Hepatic stellate cell (primary cell): ENCODE measurements around the gene SERTAD4.
A peak's percentile ranks its signal among the peaks of the same experiment; 100 is the strongest.
"Not testable (repeated sequence)": the region's sequence is repeated elsewhere in the genome, so short reads cannot be mapped to it uniquely, and the experiment has no call there.

Experiments used
- DNase-seq: peaks from one replicate; pipeline ENCODE4 v3.0.0; 2011; ENCODE audit warnings: low spot score

The SERTAD4 gene

GRCh38 chr1:210232511-210233215, at the start of gene SERTAD4:
SERTAD4 (plus strand) TSS chr1:210232796; CDS start chr1:210237961, 5,165 bp downstream.
- DNase-seq: peak; percentile 59

- DNase-seq: no peak
These were observed 47.5 kb upstream of the SERTAD4 start for GRCh38 chr1:210185063-210185462.

GRCh38 chr1:210187849-210188606, 44.6 kb upstream of the SERTAD4 start:
- DNase-seq: not testable (repeated sequence)

DNA sequence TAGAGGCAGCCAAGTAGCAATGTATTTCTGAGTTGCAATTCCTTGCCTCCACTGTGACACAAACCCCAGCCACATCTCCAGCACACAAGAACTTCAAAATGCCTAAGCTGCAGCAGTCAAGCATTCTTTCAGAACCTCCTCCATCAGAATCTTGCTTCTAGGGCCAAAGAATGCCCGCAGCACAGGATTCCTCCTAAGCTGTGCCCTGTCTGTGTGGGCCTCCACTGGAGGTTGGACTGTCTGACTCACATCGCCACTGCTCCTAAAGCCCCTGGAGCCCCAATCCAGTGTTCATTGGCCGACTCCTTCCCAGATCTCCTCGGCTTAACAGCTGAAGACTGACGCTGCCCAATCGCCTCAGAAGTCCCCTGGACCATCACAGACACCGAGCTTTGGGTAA, 43.2 kb upstream of the SERTAD4 start:
- DNase-seq: no peak

GRCh38 chr1:210195635-210196160, 36.9 kb upstream of the SERTAD4 start:
- DNase-seq: no peak

DNA sequence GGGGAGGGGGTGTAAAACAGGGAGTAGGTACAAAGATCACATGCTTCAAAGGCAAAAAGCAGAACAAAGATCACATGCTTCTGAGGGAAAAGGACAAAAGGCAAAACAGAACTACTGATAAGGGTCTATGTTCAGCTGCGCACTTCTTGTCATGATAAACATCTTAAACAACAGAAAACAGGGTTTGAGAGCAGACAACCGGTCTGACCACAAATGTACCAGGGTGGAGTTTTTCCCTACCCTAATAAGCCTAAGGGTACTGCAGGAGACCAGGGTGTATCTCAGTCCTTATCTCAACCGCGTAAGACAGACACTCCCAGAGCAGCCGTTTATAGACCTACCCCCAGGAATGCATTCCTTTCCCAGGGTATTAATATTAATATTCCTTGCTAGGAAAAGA, 36.3 kb upstream of the SERTAD4 start:
- not testable (repeated sequence) for DNase-seq

- no peak for DNase-seq
These were observed 33.8 kb upstream of the SERTAD4 start for GRCh38 chr1:210198840-210199239.

DNA sequence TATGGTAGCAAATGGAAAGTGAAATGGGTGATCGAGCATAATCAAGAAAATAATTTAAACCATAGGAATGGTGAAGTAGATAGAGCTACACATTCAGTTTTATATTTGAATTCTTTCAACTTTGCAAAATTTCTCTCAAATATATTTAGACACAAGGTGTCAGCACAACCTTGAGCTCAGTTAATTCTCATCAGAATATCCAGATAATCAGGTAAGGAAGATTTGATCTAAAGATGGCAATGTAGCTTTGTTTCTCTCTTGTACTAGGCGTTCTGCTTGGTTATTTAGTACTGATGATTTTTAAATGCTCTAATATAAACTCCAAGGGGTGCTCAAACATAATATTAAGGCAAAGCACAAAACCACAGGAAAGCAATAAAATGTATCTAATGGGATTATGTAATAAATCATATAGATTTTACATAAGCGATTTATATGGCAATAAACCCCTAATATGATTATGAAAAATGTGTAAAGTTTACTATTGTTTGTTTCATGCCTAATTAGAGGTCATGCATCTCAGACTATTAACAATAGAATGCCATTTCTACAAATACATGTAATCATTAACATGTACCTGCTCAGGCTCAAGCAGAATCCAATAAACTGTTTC, 32.4 kb upstream of the SERTAD4 start:
- no peak for DNase-seq

DNA sequence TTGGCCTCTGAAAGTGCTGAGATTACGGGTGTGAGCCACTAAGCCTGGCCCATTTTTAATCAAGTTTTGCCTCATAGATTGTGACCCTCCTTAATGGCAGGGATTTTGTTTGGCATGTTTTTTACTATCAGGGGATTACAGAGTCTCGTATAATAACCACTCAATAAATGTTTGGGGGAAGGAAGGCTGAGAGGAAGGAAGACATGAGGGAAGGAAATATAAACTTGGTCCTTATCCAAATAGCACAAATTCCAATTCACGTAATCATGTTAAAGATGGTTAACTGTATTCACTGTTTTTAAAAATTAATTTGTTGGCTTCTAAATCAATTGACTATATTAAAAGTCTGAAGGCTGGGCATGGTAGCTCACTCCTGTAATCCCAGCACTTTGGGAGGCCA, 30.9 kb upstream of the SERTAD4 start:
- peak; percentile 12 for DNase-seq

DNA sequence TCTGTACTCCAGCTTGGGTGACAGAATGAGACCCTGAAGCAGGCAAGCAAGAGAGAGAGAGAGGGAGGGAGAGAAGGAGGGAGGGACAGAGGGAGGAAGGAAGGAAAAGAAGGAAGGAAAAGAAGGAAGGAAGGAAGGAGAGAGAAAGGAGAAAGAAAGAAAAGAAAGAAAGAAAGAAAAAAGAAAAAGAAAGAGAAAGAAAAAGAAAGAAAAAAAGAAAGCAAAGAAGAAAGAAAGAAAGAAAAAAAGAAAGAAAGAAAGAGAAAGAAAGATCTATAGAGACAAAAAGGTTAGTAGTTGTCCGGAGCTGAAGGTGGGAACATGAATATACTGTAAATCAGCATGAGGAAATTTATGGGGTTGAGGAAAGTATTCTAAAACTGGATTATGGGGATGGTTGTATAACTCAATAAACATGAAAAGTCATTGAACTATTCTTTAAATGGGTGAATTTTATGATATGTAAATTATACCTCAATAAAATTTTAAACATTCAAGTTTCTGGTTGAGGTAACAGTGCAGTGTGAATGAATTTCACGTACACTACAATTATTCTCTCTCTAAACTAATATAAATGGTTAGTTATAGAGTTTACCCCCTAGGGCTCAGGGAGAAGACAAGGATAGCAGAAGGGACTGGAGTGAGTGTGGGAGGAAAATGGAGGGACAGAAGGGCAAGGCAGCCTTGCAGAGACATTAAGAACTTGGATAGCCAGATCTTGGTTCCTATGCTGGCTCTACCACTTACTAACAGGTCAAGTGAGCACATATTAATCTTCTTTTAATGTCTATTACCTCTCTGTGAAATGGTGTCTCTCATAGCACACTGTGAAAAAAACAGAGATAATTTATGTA, 24.8 kb upstream of the SERTAD4 start:
- DNase-seq: no peak

DNA sequence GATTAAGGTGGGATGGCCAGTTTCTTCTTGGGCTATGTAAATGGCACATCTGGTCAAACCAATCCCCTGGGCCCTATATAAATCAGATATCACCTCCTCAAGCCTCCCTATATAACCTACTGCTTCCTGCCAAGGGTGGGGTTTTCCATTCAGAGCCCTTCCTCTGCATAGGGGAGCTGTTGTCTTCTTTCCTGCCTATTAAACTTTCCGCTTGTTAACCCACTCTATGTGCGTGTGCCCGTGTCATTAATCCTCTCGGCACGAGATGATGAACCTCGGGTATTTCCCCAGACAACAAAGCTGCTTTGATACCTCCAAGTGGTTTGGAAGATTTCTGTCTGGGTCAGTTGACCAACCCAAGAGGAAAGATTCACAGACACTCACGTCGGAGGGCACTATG, 19.3 kb upstream of the SERTAD4 start:
- no peak for DNase-seq

DNA sequence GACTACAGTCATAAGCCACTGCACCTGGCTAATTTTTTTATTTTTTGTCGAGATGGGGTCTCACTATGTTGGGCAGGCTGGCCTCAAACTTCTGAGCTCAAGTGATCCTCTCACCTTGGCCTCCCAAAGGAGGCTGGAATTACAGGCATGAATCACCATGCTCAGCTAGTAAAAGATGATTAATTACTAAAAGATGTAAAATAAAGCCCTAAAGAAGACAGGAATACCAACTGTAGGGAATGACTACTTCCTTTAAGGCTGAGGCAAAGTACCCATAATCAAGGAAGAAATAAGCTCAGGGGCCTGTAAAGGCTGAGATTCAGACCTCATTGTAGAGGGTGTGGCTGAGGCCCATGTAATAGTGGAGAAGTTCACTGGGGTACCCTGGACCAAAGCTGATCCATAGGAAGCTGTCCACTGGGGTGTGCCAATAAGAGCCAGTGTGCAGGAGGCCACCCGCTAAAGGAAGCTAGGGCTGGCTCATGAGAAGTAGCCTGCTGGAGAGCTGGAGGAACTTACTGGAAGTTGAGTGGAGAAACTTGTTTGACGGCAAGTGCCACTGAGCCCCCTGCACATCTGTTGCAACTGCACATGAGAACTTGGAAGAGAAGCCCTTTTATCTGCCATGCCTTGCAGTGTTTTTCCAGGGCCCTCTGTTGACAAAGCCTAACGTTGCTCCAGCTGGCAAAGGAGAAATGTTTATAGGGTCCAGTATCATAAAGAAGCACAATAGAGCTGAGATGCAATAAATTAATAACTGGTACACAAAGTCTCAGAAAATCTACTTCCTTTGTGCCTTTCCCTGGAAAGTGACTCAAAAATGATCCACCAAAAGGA, 17.8 kb upstream of the SERTAD4 start:
- no peak for DNase-seq

DNA sequence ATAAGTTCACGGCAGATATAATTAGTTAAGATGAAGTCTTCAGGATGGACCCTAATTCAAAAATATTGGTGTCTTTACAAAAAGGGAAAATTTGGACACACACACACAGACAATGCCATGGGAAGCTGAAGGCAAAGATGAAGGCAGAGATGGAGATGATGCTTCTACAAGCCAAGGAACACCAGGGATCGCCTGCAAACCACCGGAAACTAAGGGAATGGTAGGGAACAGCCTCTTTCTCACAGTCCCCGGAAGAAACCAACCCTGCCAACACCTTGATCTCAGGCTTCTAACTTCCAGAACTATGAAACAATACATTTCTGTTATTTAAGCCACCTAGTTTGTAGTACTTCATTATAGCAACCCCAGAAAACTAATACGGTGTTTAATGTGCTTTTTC, 15.1 kb upstream of the SERTAD4 start:
- DNase-seq: no peak

DNA sequence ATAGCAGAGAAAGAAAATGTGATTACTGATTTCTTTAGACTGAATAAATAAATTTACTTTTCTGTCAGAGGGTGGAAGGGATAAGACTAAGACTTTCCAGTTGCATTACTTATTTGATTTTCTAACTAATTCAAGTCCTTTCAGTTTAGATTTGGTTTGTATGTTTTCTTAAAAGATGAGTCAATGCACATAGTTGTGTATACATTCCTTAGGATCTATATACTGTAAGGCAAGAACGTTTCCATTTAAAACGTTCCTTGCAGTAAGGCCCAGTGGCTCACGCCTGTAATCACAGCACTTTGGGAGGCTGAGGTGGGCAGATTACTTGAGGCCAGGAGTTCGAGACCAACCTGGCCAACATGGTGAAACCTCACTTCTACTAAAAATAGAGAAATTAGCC, 14.5 kb upstream of the SERTAD4 start:
- DNase-seq: no peak

- peak; percentile 27 for DNase-seq
These were observed 10.1 kb upstream of the SERTAD4 start for GRCh38 chr1:210222340-210223006.

- DNase-seq: no peak
These were observed 9.2 kb upstream of the SERTAD4 start for GRCh38 chr1:210223226-210223904.

- no peak for DNase-seq
These were observed 4.4 kb upstream of the SERTAD4 start for GRCh38 chr1:210228158-210228557.

- DNase-seq: no peak
These were observed 2.4 kb upstream of the SERTAD4 start for GRCh38 chr1:210230149-210230695.

DNA sequence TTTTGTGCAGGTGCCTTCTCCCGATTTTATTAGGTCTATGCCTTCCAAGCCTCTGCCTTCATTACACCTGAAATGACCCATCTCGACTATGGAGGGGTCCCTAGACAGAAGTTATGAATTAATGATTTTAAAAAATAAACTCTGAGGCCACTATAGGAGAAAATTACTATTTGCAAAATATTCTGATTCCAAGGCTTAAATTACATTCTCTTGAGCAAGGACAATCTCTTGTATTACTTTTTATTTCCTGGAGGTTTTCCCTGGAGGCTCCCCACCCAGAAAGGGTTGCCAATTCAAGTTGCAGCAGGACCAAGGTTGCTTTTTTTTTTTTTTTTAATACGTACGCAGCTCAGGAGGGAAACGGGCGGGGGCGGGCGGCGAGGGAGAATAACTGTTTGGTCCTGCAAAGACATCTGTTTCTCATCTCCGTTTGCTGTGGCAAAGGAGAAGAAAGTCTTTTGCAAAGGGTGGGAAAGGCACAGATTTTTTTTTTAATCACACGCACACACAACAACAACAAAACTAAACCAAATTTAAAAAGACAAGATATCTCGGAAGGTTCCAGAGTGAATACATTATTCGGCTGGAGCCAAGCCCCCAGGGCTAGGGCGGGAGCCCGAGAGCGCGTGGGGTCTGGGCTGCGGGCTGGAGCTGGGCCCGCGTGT, 618 bp upstream of the SERTAD4 start:
- DNase-seq: no peak
